Fibroblast of skin of right quadriceps (primary cell): ENCODE results near the gene CRIP1.

Source experiments
- DNase-seq: peaks from one replicate; pipeline ENCODE4 v3.0.0-alpha.2; 2013

The CRIP1 gene

GRCh38 chr14:105519946-105520698 is 33.4 kb downstream of the CRIP1 start:
- DNase-seq: no peak

GRCh38 chr14:105525326-105525725 is 38.6 kb downstream of the CRIP1 start:
- DNase-seq: no peak

- no peak for DNase-seq
Observed at GRCh38 chr14:105525861-105526775, 39.4 kb downstream of the CRIP1 start, which contains the start of gene TMEM121. Gene TMEM121 (plus strand): TSS chr14:105526583. CDS start chr14:105528835, 2,252 bp downstream.

DNA sequence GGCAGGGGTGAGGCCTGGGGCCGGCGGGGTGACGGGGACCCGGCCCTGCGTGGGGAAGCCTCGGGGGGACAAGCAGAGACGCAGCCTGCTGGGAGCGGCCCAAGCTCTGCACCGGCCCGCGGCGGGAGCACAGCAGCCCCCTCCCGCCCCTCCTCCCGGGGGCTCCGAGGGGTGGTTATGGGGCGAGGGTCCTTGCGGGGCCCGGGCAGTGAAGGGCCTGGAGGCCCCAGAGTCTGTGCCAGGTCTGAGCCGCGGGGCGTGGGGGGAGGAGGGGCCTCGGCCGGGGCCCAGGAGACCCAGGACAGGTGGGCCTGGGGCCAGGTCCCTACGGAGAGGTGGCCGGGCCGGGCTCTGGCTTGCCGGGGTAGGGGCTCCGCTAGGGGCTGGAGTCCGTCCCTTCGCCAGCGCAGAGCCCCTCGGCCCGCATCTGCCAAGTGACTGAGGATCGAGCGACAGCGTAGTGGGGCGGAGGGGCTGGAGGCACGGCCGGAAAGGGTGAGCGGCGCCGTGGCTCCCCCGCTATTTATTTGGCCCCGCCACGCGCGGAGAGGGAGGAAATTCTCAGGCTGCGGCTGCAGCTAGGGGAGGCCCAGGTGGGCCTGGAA is 40.2 kb downstream of the CRIP1 start:
- DNase-seq: no peak

- DNase-seq: no peak
Observed at GRCh38 chr14:105527381-105527825, 40.7 kb downstream of the CRIP1 start.

- peak; percentile 73 for DNase-seq
Observed at GRCh38 chr14:105527826-105528585, 41.3 kb downstream of the CRIP1 start.

- DNase-seq: no peak
Observed at GRCh38 chr14:105528586-105529318, 42.1 kb downstream of the CRIP1 start.

GRCh38 chr14:105529319-105529568 is 42.6 kb downstream of the CRIP1 start:
- no peak for DNase-seq

GRCh38 chr14:105529569-105530284 is 43.0 kb downstream of the CRIP1 start:
- no peak for DNase-seq

- DNase-seq: no peak
Observed at GRCh38 chr14:105530285-105531087, 43.8 kb downstream of the CRIP1 start.

DNA sequence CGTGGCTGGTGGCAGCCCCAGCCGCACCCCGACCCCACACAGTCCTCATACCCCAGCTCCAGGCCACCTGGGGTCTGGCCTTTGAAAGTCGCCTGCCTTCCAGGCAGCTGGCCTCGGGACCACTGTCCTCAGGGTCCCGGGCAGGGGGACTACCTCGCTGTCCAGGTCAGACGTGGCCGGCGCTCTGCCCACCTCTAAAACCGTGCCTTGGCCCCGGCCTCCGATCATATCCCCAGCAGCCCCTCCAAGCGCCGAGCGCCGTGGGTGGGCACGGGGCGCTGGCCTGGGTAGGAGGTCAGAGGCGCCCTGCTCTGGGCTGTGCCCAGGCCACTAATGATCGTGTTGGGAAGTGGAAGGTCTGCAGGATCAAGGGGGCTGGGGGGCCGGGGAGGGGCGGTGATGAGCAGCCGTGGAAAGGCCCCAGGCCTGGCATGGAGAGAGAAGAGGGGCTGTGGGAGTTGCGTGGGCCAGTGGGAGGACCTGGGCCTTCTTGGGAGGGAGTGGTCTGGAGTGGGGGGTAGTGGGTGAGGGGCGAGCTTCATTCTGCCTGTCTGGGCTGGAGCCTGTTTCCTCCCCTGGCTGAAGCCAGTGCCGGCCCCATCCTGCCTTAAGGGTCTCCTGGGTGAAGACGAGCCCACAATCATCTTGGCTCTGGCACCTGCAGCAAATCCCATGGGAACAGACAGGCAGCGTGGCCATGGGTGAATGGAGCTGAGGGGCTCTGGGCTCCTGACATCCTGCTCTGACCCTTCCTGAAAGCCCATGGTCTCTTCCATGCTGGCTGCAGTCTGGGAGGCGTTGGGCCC is 44.6 kb downstream of the CRIP1 start:
- DNase-seq: no peak

- DNase-seq: no peak
Observed at GRCh38 chr14:105531894-105532623, 45.4 kb downstream of the CRIP1 start.

DNA sequence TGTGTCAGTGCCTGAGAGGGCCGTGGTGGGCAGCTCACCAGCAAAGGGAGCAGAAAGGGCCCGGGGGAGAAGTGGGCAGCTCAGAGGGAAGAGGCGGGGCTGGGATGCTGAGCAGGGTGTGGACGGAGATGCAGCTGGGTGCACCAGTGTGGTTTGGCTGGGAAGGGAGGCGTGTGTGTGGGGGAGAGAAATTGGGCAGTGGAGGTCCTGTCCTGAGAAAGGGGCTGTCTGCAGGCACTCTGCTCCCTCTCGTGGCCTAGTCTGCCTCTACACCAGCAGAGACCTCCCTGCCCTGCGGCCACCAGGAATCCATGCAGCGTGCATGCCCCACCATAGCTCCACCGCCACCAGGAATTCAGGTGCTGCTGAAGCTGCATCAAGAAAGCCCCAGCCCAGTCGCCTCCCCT is 46.1 kb downstream of the CRIP1 start:
- no peak for DNase-seq

DNA sequence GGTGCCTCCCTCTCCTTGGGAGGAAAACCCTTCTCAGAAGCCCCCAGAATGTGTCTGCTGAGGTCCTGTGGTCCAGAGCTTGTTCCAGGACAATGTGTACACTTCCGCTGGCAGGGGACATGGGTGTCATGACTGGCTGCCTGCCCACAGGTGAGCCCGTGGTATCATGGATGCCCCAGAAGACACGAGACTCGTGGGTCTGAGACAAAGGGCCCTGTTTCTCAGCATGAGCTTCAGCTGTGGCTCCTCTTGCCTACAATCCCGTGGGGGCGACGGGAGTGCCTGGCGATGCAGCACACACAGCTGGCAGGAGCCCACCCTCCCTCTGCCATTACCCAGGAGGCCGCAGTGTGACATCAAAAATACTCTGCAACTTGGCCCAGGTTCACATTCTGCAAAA is 46.7 kb downstream of the CRIP1 start:
- DNase-seq: no peak

- no peak for DNase-seq
Observed at GRCh38 chr14:105533811-105534498, 47.3 kb downstream of the CRIP1 start.

- no peak for DNase-seq
Observed at GRCh38 chr14:105534586-105534985, 47.9 kb downstream of the CRIP1 start.

- no peak for DNase-seq
Observed at GRCh38 chr14:105536051-105536450, 49.4 kb downstream of the CRIP1 start.
